HG03558 (cell line): Measurements from ENCODE around the gene B4GALNT3.
"Not testable (repeated sequence)": the region's sequence is repeated elsewhere in the genome, so short reads cannot be mapped to it uniquely, and the experiment has no call there.

Experiments
- ATAC-seq: cut with Tn5 transposase; IDR thresholded peaks from one replicate; pipeline ENCODE4 v1.9.1; 2021; ENCODE audit warnings: moderate number of reproducible peaks; ENCODE audit not compliant: unreplicated experiment; ENCODE audit errors: extremely low read depth

The B4GALNT3 gene

GRCh38 chr12:570921-571794 is 111.4 kb downstream of the B4GALNT3 start:
- ATAC-seq, result no peak

- no peak for ATAC-seq
Measured at GRCh38 chr12:571795-572531, 112.2 kb downstream of the B4GALNT3 start.

- no peak for ATAC-seq
Measured at GRCh38 chr12:572532-572899, 112.8 kb downstream of the B4GALNT3 start.

GRCh38 chr12:573232-573631 is 113.5 kb downstream of the B4GALNT3 start:
- ATAC-seq, result no peak

GRCh38 chr12:574475-575128 is 114.9 kb downstream of the B4GALNT3 start:
- no peak for ATAC-seq

- ATAC-seq, result no peak
Measured at GRCh38 chr12:575129-575502, 115.4 kb downstream of the B4GALNT3 start.

GRCh38 chr12:575948-576614 is 116.3 kb downstream of the B4GALNT3 start:
- ATAC-seq, result no peak

- ATAC-seq, result no peak
Measured at GRCh38 chr12:576615-577110, 116.9 kb downstream of the B4GALNT3 start.

- not testable (repeated sequence) for ATAC-seq
Measured at GRCh38 chr12:577994-578747, 118.4 kb downstream of the B4GALNT3 start.

GRCh38 chr12:578748-579419 is 119.1 kb downstream of the B4GALNT3 start:
- no peak for ATAC-seq

- ATAC-seq, result no peak
Measured at GRCh38 chr12:579420-580110, 119.8 kb downstream of the B4GALNT3 start.

GRCh38 chr12:580813-581212 is 121.1 kb downstream of the B4GALNT3 start:
- no peak for ATAC-seq

- no peak for ATAC-seq
Measured at GRCh38 chr12:581321-581720, 121.6 kb downstream of the B4GALNT3 start.

GRCh38 chr12:581746-582145 is 122.0 kb downstream of the B4GALNT3 start:
- no peak for ATAC-seq

GRCh38 chr12:583251-583869 is 123.6 kb downstream of the B4GALNT3 start:
- ATAC-seq, result no peak

GRCh38 chr12:585062-586061 is 125.6 kb downstream of the B4GALNT3 start:
- ATAC-seq, result no peak
